GM12873 (cell line): ENCODE measurements around the gene REL.

ENCODE experiments used
- CTCF ChIP-seq: IDR thresholded peaks from 2 replicates; pipeline ENCODE4 v1.5.1; 2012; ENCODE audit warnings: low read depth, mild to moderate bottlenecking, moderate library complexity, low read length, control low read depth; ENCODE audit not compliant: insufficient read depth; ENCODE audit errors: missing control alignments

REL gene

GRCh38 chr2:60899230-60899891, 18.0 kb downstream of the REL start:
- TF ChIP-seq CTCF = no peak

GRCh38 chr2:60899892-60900249, 18.5 kb downstream of the REL start:
- no peak for TF ChIP-seq CTCF

- no peak for TF ChIP-seq CTCF
These were observed 25.0 kb downstream of the REL start for GRCh38 chr2:60906395-60906794.

- TF ChIP-seq CTCF = no peak
These were observed 26.0 kb downstream of the REL start for GRCh38 chr2:60907329-60907728.

GRCh38 chr2:60925994-60926740, 44.8 kb downstream of the REL start:
- no peak for TF ChIP-seq CTCF

- no peak for TF ChIP-seq CTCF
These were observed 45.6 kb downstream of the REL start for GRCh38 chr2:60926741-60927552.

GRCh38 chr2:60932954-60933353, 51.6 kb downstream of the REL start:
- TF ChIP-seq CTCF = no peak
